NCI-H748 (cell line): ENCODE measurements around the gene ARID5B.

ENCODE experiments used
- DNase-seq: peaks from one replicate; lab custom pipeline; 2025; ENCODE audit not compliant: unreplicated experiment; lab: John Stamatoyannopoulos, UW

The ARID5B gene

DNA sequence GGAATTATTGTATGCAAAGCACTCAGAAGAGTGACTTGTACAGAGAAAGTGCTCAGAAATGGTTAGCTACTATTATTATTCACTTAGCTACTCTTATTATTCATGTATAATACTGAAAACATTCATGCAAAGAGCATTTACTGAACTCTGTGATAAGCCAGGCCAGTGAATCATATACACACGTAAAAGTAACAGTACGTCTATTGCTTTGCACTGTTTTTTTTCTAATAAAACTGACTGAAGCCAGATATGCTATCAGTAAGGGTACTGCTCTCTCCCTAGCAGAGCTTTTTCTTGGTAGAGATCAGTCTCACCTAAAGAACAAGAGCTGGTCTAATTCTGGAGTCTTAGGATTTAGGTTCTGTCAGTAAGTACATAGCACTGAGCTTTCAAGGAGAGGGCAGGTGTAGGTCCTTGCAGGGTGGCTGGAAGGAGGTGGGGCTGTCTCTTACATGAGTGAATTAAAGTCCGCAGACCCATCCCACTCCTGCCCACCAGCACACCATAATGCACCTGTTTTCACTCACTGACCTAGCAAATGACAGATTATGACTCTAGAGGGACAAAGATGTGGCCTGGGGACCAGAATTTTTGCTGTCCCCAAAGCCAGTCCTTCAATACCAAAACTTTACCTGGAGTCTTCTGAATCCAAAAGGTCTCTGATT lies 145.9 kb downstream of the ARID5B start:
- DNase-seq: no peak

DNA sequence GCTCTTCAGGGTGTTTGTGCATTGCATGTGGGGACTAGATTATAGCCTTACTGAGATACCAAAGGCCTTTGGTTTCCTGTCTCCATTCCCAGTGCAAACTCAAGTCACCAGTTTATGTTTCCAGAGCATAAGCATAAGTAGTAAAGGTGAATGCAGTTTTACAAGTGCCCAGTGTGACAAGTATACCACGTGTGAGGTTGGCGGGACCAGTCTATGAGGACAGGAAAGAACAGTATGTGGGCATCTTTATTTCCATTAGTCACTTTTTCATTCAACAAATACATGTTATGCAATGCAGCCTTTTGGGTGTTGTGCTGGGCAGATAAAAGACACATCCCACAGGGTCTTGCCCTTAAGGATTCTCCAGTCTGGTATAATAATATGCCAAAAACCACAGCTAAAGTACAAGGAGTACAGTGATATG lies 146.5 kb downstream of the ARID5B start:
- no peak for DNase-seq

DNA sequence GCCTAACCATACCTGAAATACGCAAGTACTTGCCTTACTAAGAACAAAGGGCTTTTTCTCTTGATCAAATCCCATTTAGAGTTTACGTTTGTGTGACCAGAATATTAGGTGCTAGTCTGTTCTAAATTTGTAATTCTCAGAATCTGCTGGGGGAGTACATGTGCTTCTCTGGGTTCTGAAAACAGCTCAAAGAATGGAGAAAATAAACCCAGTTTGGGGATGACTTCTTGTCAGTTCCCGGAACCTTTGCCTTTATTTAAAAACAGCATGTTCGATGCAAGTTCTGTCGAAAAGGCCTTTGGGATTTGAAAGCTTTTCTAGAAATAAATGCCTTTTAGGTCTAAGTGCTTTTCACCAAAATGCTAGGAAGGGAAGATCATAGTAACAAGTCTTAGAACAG lies 147.0 kb downstream of the ARID5B start:
- DNase-seq: no peak

DNA sequence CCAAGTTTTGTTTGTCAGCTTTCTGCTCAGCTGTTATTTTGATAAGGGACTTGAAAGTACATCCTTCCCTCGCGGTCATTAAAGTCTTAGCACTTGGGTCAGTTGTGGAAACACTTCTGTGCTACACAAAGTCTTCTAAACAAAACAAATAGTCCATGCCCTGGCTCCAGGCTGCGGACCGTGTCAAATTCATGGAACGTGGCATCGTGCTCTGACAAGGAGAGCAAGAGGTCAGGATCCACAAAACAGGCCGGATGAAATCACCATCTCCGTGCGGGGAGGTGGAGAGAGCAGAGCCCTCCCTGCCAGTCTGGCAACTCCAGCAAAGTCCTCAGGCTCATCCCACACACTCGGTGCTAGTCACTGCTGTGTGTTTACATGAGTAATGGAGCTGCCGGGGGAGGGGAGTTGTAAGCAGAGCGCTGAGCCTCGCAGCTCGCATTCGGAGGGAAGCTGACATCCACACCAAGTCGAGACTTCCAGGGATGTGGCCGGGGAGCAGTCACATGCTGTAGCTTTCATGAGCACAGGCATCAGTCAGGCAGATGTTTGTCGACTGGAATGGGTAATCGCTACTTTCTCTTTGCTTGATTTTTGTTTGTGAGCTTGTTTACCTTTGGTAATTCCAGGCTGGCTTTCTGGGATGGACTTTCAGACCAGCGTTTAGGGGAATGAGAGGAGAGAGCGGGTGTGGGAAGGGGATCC lies 147.6 kb downstream of the ARID5B start:
- peak; percentile 82 for DNase-seq

DNA sequence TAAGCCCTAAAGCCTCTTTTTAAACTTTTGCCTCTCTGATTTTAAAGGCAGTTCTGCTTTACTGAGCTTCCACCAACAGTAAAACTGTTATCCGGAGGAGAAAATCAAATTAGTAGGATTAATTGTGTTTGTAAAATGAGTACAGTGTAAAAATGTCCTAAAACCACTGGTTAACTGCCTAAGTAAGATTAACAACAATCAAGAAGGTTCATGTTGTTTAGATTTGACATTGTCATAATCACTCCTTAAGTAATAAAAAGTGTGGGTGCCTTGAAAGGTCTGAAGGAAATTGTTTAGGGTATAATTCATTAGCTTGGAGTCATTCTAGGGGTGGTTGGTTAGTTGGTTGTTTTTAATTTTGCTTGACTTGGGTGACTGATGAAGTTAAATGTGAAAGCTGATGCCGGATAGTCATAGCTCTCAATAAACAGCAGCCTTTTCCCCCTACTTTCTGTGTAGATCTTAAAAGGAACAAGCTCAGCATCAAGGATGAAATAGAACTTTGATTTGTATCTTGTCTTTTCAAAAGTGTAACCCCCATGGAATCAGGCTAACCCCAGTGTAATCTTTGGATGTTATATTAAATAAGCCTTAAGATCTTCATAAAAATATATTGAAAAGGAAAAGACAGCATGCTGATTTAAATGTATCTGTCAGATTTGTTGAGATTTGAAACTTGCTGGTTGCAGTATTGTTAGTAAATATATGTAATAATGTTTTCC lies 148.3 kb downstream of the ARID5B start:
- DNase-seq: no peak

DNA sequence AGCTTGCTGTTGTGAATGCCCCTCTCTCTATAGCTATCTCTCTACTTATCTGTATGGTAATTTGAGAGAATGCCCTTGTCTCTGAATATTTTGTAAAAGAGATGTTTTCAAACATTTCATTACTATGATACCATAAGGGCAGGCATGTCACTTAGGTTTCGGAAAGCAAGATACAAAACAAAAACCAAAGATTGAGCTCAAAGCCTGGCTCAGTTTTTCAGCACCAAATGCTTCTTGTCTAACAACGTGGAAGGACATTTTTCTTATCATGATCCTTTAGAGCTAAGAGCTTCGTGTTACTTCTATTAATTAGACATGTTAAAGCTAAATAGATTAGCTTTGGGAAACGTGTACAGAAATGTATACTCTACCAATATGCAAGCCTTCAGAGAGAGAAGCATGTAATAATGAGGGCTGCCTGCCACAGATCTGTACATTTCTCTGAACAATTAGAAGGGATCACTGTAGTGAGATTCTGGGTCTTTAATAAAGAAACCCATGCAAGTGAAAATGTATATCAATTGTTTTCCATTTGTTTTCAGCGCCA lies 148.9 kb downstream of the ARID5B start:
- DNase-seq: no peak

DNA sequence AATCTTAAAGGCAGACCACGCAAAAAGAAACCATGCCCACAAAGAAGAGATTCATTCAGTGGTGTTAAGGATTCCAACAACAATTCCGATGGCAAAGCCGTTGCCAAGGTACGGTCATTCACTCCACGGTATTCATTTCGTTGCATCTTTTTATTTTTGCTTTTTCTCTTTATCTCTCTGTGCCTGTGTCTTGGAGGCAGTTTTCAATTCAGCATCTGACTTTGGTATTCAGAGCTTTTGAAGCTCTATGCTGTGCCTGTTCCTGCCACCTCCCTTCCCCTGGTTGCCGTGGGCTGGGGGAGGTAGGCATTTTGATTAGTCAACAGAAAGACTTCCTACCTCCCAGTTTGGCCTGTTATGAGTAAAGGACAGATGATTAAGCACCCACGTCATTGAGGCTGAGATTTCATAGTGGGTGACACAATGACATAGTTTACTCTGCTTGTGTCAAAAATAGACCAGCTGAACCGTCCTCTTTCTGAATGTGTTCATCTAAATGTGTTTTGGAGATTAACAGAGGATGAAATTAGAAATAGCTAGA lies 149.5 kb downstream of the ARID5B start:
- no peak for DNase-seq

DNA sequence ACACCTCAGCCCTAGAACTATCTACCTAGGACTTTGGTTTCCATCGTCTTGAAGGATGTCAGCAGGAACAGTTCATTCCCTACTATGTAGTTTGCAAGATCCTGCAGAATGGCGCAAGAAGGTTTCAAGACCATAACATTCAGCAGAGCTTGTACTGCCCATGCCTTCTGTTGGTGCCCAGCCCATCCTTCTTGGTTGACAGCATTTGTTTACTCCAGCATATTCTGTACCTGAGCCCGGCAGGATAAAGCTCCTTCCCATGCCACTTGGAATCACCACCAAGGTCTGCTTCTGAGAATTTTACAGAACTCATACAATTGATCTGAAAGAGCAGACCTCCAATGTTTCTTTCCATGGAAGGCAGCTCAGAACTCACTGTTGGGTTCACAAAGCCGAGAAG lies 150.8 kb downstream of the ARID5B start:
- DNase-seq: no peak

DNA sequence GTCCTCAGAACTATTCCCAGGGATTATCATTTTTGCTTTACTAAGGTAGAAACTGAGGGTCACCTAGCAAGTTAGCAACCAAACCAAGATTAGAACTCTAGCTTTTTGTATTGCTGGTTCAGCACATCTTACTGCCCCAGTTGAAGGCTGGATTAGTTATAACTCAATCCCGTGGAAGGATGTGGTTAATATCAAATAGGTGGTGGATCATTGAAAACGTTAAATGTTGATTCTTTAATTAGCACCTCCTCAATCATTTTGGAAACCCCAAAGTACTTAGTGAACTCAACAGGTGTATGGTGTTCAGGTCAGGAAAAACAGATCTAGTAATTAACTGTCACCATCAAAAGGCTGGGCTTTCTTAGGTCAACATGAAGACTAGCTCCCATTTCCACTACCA lies 152.4 kb downstream of the ARID5B start:
- DNase-seq: peak; percentile 66

DNA sequence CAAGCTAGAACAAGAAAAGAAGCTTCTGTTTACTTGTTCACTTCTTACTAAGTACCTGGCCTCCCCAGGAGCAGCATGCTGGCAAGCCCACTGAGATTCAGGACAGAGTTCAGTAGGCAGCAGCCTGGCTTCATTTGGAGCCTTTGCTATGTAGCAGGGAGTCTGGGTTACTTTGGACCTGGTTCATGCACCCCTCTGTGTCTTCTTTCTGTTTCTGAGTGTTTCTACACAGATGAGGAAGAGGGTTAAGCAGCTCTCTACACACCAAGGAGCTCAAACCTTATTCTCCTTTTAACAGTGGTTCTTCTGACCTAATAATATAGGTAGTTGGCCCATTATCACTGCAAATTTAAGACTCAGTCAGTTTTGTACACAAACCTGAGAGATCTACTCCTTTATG lies 152.9 kb downstream of the ARID5B start:
- no peak for DNase-seq

DNA sequence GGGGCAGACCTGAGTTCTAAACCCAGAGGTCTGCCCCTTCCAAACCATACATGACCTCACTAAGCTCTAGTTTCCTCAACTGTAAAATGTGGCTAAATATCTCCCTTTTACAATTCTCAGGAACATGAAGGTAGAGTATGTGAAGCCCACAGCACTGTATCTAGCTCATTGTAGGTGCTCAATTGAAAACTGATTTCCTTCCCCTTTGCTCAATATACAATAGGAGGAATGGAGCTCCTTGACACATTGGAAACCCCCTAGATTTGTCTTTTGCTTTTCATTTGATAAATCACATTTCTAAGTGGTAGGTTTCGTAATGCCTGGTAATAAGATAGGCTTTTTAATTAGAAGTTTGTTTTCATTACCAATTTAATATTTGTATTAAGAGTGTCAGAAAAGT lies 153.3 kb downstream of the ARID5B start:
- no peak for DNase-seq

DNA sequence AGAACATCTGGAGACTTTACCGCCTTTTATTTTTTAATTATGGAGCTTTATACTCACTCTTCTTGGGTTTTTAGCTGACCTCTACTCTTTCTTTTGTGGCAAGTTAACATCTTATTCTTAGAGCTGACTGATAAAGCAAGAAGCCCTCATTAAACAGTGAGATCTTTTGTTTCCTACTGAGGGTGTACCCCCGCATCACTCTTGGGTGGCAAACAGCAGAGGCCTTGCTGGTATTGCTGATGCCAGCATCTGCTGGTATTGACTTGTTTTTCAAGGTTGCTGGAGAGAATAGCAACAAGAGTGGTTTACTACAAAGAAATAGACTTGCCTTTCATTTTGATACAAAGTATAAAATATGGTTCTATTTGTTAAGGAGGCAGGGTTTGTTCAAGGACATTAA lies 154.7 kb downstream of the ARID5B start:
- DNase-seq: no peak

DNA sequence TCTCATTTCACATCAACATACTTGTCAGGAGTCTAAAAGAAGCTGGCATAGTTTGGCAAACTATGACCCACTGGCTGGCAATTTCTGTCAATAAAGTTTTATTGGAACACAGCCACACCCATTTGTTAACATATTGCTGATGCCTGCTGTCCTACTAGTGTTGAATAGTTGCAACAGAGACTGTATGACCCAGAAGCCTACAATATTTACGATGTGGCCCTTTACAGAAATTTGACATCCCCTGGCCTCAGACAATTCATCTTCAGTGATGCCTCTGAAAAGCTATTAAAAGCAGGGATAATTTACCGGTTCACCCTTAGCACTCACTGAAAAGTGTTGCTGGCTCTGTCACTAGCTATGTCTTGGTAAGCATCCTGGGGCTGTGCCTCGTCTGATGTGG lies 155.2 kb downstream of the ARID5B start:
- no peak for DNase-seq

DNA sequence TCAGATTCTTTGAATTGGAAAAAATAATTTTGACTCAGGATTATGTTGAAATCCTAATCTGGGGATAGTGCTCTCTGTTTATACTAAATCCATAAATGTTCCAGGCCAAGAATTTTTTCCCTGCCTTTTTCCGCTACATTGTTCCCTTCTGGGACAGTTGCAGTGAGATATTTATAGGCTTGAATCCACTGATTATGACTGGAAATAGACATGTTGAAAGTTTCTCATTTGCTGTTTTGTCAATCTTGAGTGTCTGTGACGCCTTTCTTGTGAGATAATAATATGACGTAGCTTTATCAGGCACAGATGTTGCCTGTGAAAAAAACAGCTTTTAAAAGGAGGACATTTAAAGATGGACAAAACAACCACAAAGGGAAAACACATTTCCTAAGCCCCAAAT lies 155.9 kb downstream of the ARID5B start:
- no peak for DNase-seq

DNA sequence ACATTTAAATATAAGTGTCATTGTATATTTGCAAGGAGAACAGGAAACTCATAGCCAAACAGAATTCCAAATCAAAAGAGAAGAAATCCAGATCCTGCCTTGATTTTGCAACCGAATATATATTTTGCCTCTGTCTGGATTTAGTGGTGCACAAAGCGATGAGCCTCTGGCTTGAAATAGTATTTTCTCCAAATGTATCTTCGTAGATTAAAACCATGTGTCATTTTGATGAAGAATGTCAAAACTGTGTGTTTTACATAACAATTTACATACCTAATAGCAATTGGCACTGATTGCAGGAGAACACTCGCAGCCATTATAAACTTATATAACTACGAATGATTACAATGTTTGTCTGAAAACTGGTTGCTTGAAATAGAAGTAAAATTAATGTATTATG lies 156.4 kb downstream of the ARID5B start:
- DNase-seq: no peak

DNA sequence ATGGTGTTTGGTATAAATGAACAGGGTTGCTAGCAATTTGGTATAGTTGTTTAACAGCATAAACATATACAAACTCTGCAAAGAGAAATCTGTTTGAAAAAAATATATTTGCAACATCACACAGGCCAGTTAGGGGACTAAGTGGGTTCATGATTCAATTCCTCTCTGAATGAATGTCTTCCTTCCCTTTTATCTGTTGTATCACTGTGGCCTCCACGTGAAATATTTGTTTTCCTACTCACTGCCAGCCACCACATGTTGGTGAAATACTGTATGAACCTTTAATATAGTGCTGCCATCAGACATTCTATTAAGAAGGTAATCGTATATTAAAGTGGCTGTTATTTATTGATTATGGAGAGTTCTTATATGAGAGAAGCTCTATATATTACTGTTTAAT lies 157.0 kb downstream of the ARID5B start:
- DNase-seq: no peak

DNA sequence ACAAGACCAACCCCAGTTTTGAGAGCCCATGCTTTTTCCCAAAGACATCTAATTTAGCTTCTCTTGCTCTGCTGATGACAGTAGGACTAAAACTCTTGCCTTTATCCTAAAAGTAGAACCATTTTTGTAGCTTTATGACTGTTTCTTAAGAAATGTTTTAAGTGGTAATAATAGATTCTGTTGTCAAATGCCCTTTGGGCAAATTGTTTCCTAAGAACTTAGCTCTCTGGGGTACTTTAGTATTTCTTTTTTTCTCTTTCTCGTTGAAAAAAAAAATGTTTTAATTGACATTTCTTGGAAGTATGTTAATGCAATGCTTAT lies 157.4 kb downstream of the ARID5B start:
- DNase-seq: no peak

DNA sequence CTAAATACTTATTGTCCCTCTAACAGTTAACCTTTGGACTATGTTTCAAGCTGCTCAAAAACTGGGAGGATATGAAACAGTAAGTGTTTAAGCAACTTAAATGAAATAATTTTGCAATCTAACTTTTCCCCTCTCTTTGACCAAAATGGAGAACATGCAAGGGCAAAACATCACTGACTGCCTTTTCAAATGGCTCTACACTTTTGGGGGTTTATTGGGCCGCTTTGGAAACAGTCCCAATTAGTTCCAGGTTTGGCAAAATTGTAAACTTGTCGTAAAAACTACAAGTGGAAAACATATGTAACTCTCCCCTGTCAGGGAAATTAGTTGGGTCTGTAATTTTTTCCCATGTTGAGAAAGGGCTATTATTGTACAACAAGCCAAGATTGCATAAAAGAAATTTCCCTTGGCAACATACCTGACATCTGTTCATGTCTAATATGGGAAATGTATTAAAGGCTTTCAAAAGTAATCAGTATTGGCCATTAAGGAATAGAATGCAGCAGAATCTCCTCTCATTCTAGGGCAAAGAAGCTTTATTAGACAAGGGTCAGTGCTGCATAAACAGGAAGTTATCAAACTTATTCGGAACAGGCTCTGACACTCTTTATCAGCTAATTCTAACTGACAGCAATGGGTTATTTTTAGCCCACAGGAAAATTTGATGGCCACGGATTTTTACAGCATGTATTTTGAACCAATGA lies 157.9 kb downstream of the ARID5B start:
- DNase-seq: no peak

DNA sequence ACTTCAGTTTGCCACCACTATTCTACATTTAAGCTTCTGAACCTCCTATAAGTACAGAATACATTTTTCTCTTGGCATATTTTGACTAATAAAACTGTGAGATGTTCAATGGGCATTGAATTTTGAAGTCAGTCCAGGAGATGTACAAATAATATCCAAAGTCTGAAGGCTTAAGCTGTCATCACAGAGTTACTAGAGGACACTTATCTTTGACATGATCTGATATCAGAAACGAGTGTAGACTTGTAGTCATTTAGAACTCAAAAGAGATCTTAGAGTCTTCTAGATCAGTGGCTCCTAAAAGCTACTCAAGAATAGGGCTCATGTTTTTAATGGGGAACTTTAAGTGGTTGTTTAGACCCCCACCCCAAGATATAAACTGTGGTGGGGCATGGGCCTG lies 160.5 kb downstream of the ARID5B start:
- no peak for DNase-seq

DNA sequence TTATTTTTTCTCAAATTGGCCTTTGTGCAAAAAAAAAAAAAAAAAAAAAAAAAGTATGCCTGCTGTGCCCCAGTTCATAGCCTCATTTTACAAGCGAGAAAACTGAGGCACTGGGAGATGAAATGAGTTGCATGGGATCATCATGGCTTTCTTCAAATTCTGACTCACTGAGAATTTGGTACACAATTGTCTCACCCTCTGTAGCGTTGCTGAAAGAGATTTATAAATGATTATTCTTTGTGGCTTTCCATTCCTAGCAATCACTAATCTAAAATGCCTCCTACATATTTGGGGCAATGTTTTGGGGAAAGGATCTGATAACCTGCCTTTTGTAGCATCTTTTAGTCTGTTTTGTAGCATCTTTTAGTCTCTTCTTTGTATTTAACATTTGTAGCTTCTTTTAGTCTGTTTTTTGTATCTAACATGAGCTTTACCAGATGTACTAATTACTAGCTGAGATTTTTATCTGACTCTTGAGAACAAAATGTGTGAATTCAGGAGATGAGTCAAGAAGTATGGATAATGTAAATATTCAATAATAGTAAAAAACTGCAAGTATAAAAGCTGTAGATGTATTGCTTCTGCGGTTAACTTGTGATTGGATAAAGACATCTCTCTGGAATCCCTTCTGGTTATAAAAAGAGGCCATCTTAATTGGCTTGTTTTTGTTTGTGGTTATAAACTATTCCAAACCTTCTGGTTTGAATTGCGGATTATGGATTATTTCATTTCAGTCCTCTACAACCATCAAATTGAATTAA lies 161.4 kb downstream of the ARID5B start:
- no peak for DNase-seq
